ENCODE measurements around the gene MUC15. TPM values are rescaled to one million over a fixed set of nuclear protein-coding genes. Genes with fewer than 3 reads are reported as not detected.

The MUC15 gene
- total and polyA plus RNA-seq, 9 donors: 0.25 to 4.5 (median 0.53) TPM; not detected in 5

- no peak overlapping the region for H3K4me3 ChIP-seq
- 19 to 28% (median 24%) methylated on average over 1 of the region's 1 CpG for WGBS, 3 donors
- no peak overlapping the region for H3K27ac ChIP-seq
- H3K4me1 ChIP-seq (ENCODE audit: insufficient read depth): no peaks in the 10 kb centered on the region
- intact Hi-C loops (cut with DNase I): no loop called here
- TF ChIP-seq CTCF (IDR thresholded peaks at IDR 0.05) (no peak), POLR2A (IDR thresholded peaks at IDR 0.05) (no peak), EP300 (IDR thresholded peaks at IDR 0.05) (no peak)
- no peaks in the 10 kb centered on the region for H3K27me3 ChIP-seq
- no peaks in the 10 kb centered on the region for H3K36me3 ChIP-seq
- H3K9me3 ChIP-seq: no peaks in the 10 kb centered on the region
- DNase-seq: no peak
These were observed 7.1 kb upstream of the MUC15 start for GRCh38 chr11:26578998-26579661.

GRCh38 chr11:26575946-26576345 lies 3.9 kb upstream of the MUC15 start:
- no peak for DNase-seq
- TF ChIP-seq POLR2A (IDR thresholded peaks at IDR 0.05) (no peak), CTCF (IDR thresholded peaks at IDR 0.05) (no peak), EP300 (IDR thresholded peaks at IDR 0.05) (no peak)
- intact Hi-C loops (cut with DNase I): no loop called here
- no peaks in the 10 kb centered on the region for H3K36me3 ChIP-seq
- no peaks in the 10 kb centered on the region for H3K27me3 ChIP-seq
- no peaks in the 10 kb centered on the region for H3K9me3 ChIP-seq
- no peak overlapping the region for H3K27ac ChIP-seq
- H3K4me3 ChIP-seq: no peak overlapping the region
- H3K4me1 ChIP-seq (ENCODE audit: insufficient read depth): no peaks in the 10 kb centered on the region
- WGBS, 3 donors: 70 to 78% (median 71%) methylated on average over 5 of the region's 5 CpGs

DNA sequence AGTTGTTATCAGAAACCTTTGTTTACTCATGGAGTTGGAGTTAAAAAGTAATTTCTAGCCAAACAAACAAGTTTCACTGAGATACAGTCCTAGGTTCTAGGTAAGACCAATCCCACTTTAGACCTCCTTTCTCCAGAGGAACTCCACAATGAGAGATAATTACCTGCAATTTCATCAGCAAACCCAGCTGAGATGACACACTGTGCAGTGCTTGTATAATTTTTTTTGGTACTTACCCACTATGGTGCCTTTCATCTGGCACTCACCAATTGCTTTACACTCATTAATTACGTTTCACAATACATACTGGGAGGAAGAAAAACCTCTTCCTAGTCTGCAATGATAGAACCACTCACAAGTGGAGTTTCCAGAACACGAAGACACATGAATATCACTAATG lies 1.8 kb upstream of the MUC15 start:
- TF ChIP-seq POLR2A (IDR thresholded peaks at IDR 0.05) (no peak), EP300 (IDR thresholded peaks at IDR 0.05) (no peak), CTCF (IDR thresholded peaks at IDR 0.05) (no peak)
- Histone ChIP-seq H3K27me3 (no peaks in the 10 kb centered on the region), H3K27ac (no peak overlapping the region), H3K4me3 (no peak overlapping the region), H3K9me3 (no peaks in the 10 kb centered on the region), H3K4me1 (ENCODE audit: insufficient read depth) (no peaks in the 10 kb centered on the region), H3K36me3 (no peaks in the 10 kb centered on the region)
- intact Hi-C loops (cut with DNase I): no loop called here
- WGBS, 3 donors: 85 to 90% (median 90%) methylated on average over 2 of the region's 2 CpGs
- no peak for DNase-seq

- H3K4me1 ChIP-seq (ENCODE audit: insufficient read depth): no peaks in the 10 kb centered on the region
- H3K27ac ChIP-seq: no peak overlapping the region
- TF ChIP-seq POLR2A (IDR thresholded peaks at IDR 0.05): no peak
- H3K27me3 ChIP-seq: no peaks in the 10 kb centered on the region
- H3K9me3 ChIP-seq: no peaks in the 10 kb centered on the region
- 64 to 67% (median 65%) methylated on average over 11 of the region's 11 CpGs for WGBS, 3 donors
- intact Hi-C loops (cut with DNase I): no loop called here
- H3K36me3 ChIP-seq: no peaks in the 10 kb centered on the region
- no peak for DNase-seq
- no peak overlapping the region for H3K4me3 ChIP-seq
These were observed 823 bp upstream of the MUC15 start for GRCh38 chr11:26572770-26573402.

GRCh38 chr11:26569646-26570045 lies 2.4 kb downstream of the MUC15 start:
- no peaks in the 10 kb centered on the region for H3K36me3 ChIP-seq
- no peaks in the 10 kb centered on the region for H3K4me1 ChIP-seq (ENCODE audit: insufficient read depth)
- H3K4me3 ChIP-seq: no peak overlapping the region
- H3K9me3 ChIP-seq: no peaks in the 10 kb centered on the region
- H3K27ac ChIP-seq: no peak overlapping the region
- no peak for TF ChIP-seq EP300 (IDR thresholded peaks at IDR 0.05)
- TF ChIP-seq CTCF (IDR thresholded peaks at IDR 0.05): no peak
- no peak for TF ChIP-seq POLR2A (IDR thresholded peaks at IDR 0.05)
- H3K27me3 ChIP-seq: no peaks in the 10 kb centered on the region
- intact Hi-C loops (cut with DNase I): loop anchor here in 1 of 4 donors (1.0 kb wide), 1 partner anchor 12 kb away; no protein-coding TSS in a partner anchor
- WGBS, 3 donors: 59 to 64% (median 60%) methylated on average over 2 of the region's 2 CpGs
- no peak for DNase-seq

Data from ovary (tissue), 9 donors.